Fibroblast of lung (primary cell): ENCODE measurements around the gene TMEM63B.

Source experiments
- EZH2 ChIP-seq: IDR thresholded peaks from 2 replicates; pipeline ENCODE4 v1.5.1; 2012; ENCODE audit warnings: low read length, control low read depth, mild to moderate bottlenecking; ENCODE audit errors: missing control alignments
- TF ChIP-seq, protein P1 (sequence below), 2 donors: IDR thresholded peaks in 1 of 2; conservative IDR thresholded peaks in 1 of 2; 1 replicate in 1 of 2; 2 replicates in 1 of 2; pipeline ENCODE4 v1.5.1; 2011 to 2012; ENCODE audit warnings: low read length in 2 of 2, control low read depth in 1 of 2, inconsistent platforms in 1 of 2, low read depth in 1 of 2, mild to moderate bottlenecking in 1 of 2

DNA sequence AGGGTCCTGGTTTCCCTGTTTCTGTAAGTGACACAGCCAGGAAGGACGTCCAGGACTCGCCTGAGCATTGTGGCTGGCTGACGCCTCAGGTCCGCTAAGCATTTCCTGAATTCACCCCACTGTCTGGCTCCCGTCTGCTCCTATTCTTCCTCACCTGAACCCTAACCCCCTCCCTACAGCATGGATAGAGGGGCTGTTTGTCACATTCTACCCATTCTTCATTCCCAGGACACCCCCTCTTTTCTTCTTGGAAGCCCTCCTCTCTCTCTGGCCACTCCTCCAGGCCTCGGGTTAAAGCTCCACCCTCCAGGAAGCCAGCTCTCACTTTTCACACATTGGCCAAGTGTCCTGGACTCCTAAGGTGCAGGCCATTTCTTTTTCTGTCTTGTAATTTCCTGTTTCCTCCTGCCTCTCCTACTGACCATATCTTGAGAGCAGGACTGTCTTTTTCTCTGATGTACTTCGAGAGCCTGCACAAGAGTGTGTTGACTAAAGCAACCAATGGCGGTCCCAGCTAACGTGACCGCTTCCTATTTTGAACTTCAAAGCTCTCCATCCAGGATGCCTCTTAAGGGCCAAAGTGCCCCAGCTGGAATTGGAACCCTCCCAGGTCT, 65.2 kb downstream of the TMEM63B start:
- TF ChIP-seq, protein P1, sequence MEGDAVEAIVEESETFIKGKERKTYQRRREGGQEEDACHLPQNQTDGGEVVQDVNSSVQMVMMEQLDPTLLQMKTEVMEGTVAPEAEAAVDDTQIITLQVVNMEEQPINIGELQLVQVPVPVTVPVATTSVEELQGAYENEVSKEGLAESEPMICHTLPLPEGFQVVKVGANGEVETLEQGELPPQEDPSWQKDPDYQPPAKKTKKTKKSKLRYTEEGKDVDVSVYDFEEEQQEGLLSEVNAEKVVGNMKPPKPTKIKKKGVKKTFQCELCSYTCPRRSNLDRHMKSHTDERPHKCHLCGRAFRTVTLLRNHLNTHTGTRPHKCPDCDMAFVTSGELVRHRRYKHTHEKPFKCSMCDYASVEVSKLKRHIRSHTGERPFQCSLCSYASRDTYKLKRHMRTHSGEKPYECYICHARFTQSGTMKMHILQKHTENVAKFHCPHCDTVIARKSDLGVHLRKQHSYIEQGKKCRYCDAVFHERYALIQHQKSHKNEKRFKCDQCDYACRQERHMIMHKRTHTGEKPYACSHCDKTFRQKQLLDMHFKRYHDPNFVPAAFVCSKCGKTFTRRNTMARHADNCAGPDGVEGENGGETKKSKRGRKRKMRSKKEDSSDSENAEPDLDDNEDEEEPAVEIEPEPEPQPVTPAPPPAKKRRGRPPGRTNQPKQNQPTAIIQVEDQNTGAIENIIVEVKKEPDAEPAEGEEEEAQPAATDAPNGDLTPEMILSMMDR (conservative IDR thresholded peaks at IDR 0.05 in 1 of 2, IDR thresholded peaks at IDR 0.05 in 1 of 2; ENCODE audit: low read depth in 1 of 2, low read length in 2 of 2) = no peak
- TF ChIP-seq EZH2 = no peak
